ENCODE measurements around the gene TMEM132C.

Gene TMEM132C

DNA sequence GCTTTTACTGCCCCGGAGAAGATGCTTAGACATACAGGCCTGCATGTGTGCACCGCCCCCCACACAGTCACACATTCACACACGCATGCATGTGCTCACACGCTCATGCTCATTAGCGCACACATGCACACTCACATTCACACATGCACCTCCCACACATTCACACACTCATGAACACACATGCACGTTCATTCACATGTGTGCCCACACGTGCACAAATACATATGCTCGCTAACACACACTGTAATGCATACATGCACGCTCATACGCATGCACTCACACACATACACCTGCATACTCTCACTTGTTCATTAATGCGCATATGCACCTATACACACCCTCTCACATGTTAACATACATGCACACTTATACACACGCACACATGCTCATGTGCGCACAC, 21.9 kb downstream of the TMEM132C start:
- DNase-seq = no peak

DNA sequence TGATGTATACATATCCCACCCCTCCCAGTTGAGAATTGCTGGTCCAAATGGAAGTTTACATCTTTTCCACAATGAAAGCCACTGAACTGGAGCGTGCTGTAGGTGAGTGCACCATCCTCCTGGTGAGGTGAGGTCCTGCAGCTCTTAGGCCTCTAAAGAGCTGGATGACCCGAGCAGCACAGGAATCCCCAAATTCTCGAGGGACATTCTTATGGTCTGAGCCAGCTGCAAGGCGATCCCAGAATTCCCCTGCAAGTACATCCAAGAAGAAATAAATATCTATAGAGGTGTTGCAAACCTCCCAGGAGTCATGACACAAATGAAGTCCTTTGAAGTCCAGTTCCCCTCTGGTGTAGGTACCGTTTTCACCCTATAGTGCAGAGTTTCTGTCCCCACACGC, 24.0 kb downstream of the TMEM132C start:
- no peak for DNase-seq

GRCh38 chr12:128298091-128298748, 31.2 kb downstream of the TMEM132C start:
- no peak for DNase-seq

- DNase-seq = no peak
Observed at GRCh38 chr12:128305336-128305892, 38.4 kb downstream of the TMEM132C start.

DNA sequence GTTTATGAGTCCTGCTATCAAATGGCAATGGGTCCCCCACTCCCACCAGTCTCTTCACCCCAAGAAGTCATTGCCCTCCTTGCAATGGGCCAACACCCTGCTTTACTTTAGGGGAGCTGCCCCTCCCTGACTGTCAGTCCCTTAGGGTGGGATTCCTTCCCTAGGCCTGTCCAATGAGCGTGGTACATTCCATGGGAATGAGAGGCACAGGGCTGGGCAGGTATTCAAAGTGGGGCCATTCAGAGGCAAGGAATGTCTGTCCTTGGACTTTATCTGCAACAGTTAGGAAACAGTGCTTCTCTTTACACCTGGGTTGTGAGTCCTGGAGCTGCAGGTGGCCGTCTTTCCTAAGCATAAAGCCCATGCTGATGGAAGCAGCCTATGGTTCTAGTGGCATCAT, 40.8 kb downstream of the TMEM132C start:
- DNase-seq = no peak

DNA sequence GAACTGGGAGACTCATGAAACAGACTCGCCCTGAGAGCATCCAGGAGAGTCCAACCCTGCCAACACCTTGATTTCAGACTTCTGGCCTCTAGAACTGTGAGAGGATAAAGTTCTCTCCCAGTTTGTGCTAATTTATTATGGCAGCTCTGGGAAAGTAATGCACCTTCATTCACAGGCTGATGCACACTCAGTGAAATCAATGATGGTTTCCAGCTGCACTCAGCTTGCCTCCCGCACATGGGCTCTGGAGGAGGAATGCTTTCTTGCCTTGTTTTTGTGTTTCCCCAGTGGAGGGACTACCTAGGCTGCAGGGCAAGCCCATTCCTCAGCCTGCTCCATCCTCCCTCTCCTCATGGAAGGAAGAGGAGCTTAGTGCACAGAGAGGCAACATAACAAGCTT, 45.7 kb downstream of the TMEM132C start:
- no peak for DNase-seq

- no peak for DNase-seq
Observed at GRCh38 chr12:128313931-128314330, 47.0 kb downstream of the TMEM132C start.

GRCh38 chr12:128314611-128315010, 47.6 kb downstream of the TMEM132C start:
- DNase-seq = no peak

GRCh38 chr12:128316078-128316477, 49.1 kb downstream of the TMEM132C start:
- DNase-seq = no peak

- no peak for DNase-seq
Observed at GRCh38 chr12:128316973-128317526, 50.1 kb downstream of the TMEM132C start.

DNA sequence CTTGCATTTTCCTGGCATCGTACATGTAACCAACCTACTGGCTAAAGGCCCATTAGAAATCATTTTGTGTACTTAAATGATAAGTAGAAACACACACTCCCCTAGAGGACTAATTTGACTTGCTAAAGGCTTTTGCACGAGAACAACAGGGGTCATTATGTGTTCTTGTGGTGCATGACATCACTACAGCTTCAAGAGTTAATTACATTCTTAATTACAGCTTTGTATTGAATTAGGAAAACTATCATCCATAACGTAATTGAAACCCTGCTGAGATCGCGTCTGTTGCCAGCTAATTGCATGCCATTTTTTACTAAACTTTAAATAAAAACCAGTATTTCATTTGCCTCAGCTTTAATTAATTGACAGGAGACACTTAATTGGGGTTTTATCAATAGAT, 51.4 kb downstream of the TMEM132C start:
- no peak for DNase-seq

DNA sequence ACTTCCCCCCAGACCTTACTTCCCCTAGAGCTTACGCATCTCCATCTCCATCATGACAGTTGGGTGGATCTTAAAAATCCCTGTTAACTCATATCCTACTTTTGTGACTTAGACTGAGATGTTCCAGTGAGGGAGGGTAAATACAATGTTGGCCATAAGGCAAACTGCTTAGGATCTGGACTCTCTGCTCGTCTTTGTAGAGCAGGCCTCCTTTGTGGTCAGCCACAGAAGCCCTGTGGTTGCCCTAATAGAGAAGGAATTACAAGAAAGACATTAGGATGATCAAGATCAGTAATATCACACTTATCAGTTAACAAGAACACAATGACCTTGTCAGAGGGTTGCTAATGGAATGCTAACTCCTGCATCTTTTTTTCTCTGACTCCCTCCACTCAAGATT, 52.0 kb downstream of the TMEM132C start:
- DNase-seq = no peak

- no peak for DNase-seq
Observed at GRCh38 chr12:128322341-128322740, 55.4 kb downstream of the TMEM132C start.

GRCh38 chr12:128323145-128323920, 56.4 kb downstream of the TMEM132C start:
- DNase-seq = no peak

- no peak for DNase-seq
Observed at GRCh38 chr12:128325646-128326045, 58.7 kb downstream of the TMEM132C start.

DNA sequence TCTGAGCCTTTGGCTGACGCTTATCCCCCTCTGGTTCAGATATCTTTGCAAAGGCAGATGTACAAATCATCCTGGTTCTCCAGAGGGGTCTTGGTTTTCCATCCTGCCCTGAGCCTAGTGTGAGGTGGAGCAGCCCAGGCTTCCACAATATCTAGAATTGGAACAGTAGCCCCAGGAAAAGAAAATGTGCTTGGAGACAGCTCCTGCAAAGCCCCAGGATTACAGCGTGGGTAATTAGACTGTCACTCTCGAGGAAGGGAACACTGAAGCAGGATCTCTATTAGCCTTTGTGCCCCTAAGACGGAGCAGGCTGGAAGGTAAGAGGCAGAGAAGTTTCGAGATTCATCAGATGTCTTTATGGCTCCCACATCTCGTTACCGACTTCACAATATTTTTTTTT, 59.4 kb downstream of the TMEM132C start:
- no peak for DNase-seq

- DNase-seq = no peak
Observed at GRCh38 chr12:128328961-128329360, 62.0 kb downstream of the TMEM132C start.

DNA sequence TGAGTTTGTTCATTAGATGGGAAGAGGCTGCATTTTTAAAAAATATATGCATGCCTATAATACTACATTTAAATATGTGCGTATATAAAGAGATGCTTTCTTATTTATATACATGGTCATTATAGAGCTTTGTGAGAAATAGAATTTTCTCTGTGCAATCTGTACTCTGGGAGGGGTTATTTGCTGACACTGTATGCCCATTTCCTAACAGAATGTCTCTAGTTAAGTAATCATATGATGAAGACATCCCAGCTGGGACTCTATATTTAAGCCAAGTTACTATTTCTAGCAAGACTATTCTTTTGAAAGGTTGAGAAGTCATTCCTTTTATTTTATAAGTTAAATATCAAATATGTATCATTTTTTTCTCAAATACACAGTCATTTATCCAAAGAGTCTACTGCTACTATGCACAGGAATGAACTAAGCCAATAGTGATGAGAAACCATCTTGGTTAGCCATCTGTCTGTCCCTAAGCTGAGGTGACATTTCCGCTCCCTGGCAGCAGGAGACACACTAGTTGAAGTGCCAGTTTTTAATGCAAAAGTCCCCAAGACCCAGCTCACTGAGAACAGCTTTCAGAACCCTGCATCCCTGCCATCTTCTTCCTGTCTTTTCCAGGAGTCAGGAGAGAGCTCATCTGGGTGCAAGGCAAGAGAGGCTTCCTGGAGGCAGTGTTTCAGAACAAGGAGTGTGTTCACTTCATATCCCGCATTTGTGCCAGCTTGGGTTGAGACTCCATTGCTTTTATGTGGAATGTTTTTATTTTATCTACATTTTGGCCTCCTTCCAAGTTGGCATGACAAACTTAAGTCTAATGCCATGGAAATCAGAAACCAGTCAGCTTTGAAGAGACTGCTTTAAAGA, 69.5 kb downstream of the TMEM132C start:
- DNase-seq = no peak

DNA sequence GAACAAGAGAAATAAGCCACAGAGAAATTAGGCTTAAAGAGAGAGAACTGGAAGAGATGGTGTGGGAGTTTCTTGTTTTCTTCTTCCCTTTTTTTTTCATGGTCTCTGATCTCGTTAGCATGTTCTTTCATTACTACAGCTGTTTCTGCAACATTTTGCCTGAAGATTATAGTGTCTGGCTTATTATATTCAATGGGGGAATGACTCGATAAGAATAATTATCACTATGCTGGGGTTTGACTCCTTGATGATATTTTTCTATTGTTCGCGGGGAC, 70.0 kb downstream of the TMEM132C start:
- no peak for DNase-seq

GRCh38 chr12:128337431-128338170, 70.6 kb downstream of the TMEM132C start:
- no peak for DNase-seq

GRCh38 chr12:128338386-128339125, 71.6 kb downstream of the TMEM132C start:
- no peak for DNase-seq

- DNase-seq = no peak
Observed at GRCh38 chr12:128339126-128339520, 72.2 kb downstream of the TMEM132C start.

All from activated naive CD4-positive, alpha-beta T cell treated with anti-CD3 and anti-CD28 coated beads, Interleukin-2, amount 50 U/mL, for 16 hours (primary cell).